ENCODE results near the gene PPIL6. TPM values are rescaled to one million over a fixed set of nuclear protein-coding genes. Genes with fewer than 3 reads are reported as not detected.

The PPIL6 gene
- total RNA-seq, 1 donor from 2014 or later = 4.7 TPM

DNA sequence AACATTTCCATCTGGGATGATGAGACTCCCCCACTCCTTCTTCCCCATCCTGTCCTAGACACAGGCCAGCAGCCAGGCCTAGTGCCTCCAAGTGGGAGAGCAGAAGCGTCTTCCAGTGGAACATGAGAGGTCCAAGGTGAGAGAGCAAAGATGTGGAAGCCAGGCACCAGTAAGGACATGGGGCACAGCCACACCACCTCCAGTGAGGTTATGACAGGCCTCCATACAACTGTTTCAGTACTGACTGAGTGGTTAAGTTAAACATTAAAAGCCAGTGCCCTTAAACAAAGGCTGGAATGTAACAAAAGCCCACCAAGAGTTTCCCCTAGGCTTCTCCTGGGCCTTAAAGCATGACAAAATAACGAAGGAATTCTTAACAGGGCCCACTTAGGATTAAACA lies 37.3 kb upstream of the PPIL6 start:
- H3K4me3 ChIP-seq (ENCODE audit: low read depth, low read length) = no peak overlapping the region

DNA sequence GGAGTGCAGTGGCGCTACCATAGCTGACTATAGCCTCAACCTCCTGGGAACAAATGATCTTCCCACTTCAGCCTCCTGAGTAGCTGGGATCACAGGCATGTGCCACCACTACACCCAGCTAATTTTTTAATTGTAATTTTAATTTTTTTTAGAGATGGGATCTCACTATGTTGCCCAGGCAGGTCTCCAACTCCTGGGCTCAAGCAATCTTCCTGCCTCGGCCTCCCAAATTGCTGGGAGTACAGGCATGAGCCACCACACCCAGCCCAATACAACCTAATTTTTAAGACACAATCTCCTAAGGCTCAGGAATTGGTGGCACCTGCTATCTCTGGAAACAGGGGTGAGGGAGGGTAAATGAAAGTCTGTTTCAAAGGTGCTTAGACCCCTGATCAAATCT lies 36.8 kb upstream of the PPIL6 start:
- H3K4me3 ChIP-seq (ENCODE audit: low read depth, low read length) = no peak overlapping the region
- peaks cover 8% of the 10 kb centered on the region for H3K36me3 ChIP-seq (ENCODE audit: control insufficient read depth, insufficient read depth, low read length)
- DNase-seq (ENCODE audit: low read depth) = no peak
- no peaks in the 10 kb centered on the region for H3K27me3 ChIP-seq (ENCODE audit: control insufficient read depth, insufficient read depth, low read length)
- TF ChIP-seq, protein P1, sequence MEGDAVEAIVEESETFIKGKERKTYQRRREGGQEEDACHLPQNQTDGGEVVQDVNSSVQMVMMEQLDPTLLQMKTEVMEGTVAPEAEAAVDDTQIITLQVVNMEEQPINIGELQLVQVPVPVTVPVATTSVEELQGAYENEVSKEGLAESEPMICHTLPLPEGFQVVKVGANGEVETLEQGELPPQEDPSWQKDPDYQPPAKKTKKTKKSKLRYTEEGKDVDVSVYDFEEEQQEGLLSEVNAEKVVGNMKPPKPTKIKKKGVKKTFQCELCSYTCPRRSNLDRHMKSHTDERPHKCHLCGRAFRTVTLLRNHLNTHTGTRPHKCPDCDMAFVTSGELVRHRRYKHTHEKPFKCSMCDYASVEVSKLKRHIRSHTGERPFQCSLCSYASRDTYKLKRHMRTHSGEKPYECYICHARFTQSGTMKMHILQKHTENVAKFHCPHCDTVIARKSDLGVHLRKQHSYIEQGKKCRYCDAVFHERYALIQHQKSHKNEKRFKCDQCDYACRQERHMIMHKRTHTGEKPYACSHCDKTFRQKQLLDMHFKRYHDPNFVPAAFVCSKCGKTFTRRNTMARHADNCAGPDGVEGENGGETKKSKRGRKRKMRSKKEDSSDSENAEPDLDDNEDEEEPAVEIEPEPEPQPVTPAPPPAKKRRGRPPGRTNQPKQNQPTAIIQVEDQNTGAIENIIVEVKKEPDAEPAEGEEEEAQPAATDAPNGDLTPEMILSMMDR (IDR thresholded peaks at IDR 0.05; ENCODE audit: insufficient read depth, low read length, poor library complexity, severe bottlenecking) = no peak

More for the DNA sequence above, 37.3 kb upstream of the PPIL6 start:
- Histone ChIP-seq H3K27me3 (ENCODE audit: control insufficient read depth, insufficient read depth, low read length) (no peaks in the 10 kb centered on the region), H3K36me3 (ENCODE audit: control insufficient read depth, insufficient read depth, low read length) (peaks cover 6% of the 10 kb centered on the region)
- TF ChIP-seq, protein P1 (IDR thresholded peaks at IDR 0.05; ENCODE audit: insufficient read depth, low read length, poor library complexity, severe bottlenecking) = no peak
- DNase-seq (ENCODE audit: low read depth) = no peak

DNA sequence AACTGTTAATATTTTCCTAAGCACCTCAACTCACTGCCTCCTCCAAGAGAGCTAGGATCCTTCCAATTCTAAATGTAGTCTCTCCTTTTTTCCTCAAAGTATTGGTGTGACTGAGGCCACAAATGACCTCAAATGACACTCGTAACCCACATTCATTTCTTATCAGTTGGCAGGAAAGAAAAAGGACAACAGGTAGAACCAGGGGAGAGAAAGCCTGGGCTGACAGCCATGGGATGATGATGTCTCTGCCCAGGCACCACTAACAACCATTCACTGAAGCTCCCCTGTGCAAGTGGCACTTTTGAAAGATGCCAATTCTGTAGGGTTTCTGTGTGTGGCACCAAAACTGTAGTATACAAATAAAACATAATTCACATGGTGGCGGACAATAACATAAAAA lies 35.2 kb upstream of the PPIL6 start:
- Histone ChIP-seq H3K27me3 (ENCODE audit: control insufficient read depth, insufficient read depth, low read length) (no peaks in the 10 kb centered on the region), H3K36me3 (ENCODE audit: control insufficient read depth, insufficient read depth, low read length) (peaks cover 9% of the 10 kb centered on the region), H3K4me3 (ENCODE audit: low read depth, low read length) (no peak overlapping the region)
- DNase-seq (ENCODE audit: low read depth) = no peak
- TF ChIP-seq, protein P1 (IDR thresholded peaks at IDR 0.05; ENCODE audit: insufficient read depth, low read length, poor library complexity, severe bottlenecking) = no peak

DNA sequence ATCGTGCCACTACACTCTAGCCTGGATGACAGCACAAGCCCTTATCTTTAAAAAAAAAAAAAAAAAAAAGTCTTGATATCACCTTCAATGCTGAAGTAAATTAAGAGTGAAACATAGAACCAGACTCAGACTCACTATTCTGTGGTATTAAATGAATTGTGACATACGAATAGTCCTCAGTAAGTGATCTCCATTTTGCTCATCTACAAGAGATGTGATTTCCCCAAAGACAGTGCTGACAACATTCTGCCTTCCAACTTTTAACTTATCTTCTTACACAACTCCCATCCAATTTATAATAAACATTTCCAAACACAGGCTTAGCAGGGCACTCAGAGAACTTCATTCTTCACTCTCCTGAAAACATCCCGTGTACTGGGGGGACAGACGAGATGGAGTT lies 34.6 kb upstream of the PPIL6 start:
- peaks cover 9% of the 10 kb centered on the region for H3K36me3 ChIP-seq (ENCODE audit: control insufficient read depth, insufficient read depth, low read length)
- no peaks in the 10 kb centered on the region for H3K27me3 ChIP-seq (ENCODE audit: control insufficient read depth, insufficient read depth, low read length)
- no peak overlapping the region for H3K4me3 ChIP-seq (ENCODE audit: low read depth, low read length)
- no peak for DNase-seq (ENCODE audit: low read depth)
- TF ChIP-seq, protein P1 (IDR thresholded peaks at IDR 0.05; ENCODE audit: insufficient read depth, low read length, poor library complexity, severe bottlenecking) = no peak

DNA sequence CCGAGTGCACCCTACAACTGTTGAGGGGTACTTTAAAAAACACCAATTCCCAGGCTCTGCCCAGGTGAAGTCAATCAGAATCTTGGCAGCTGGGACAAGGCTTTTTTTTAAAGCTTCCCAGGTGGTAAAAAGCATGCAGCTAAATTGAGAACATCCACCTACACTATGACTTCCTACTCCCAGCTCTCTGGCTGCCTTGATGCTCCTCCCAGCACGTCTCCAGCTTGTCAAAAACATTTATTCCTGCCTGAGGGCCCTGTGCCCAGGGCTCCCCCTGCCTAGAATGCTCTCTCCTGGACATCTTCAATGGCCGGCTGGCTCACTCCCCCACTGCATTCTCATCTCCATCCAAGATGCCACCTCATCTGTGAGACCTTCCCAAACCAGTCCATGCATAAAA lies 32.7 kb upstream of the PPIL6 start:
- TF ChIP-seq, protein P1 (IDR thresholded peaks at IDR 0.05; ENCODE audit: insufficient read depth, low read length, poor library complexity, severe bottlenecking) = no peak
- Histone ChIP-seq H3K36me3 (ENCODE audit: control insufficient read depth, insufficient read depth, low read length) (peaks cover 8% of the 10 kb centered on the region), H3K27me3 (ENCODE audit: control insufficient read depth, insufficient read depth, low read length) (no peaks in the 10 kb centered on the region), H3K4me3 (ENCODE audit: low read depth, low read length) (no peak overlapping the region)
- DNase-seq (ENCODE audit: low read depth) = no peak
